GM19023 (cell line): ENCODE data around the gene CDK5RAP2.
"Not testable (repeated sequence)": the region's sequence is repeated elsewhere in the genome, so short reads cannot be mapped to it uniquely, and the experiment has no call there.

Experiments
- ATAC-seq: cut with Tn5 transposase; IDR thresholded peaks from one replicate; pipeline ENCODE4 v1.9.1; 2021; ENCODE audit warnings: mild to moderate bottlenecking, moderate library complexity; ENCODE audit not compliant: unreplicated experiment

Gene CDK5RAP2

DNA sequence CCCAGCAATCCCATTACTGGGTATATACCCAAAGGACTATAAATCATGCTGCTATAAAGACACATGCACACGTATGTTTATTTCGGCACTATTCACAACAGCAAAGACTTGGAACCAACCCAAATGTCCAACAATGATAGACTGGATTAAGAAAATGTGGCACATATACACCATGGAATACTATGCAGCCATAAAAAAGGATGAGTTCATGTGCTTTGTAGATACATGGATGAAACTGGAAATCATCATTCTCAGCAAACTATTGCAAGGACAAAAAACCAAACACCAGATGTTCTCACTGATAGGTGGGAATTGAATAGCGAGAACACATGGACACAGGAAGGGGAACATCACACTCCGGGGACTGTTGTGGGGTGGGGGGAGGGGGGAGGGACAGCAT, 64.0 kb downstream of the CDK5RAP2 start:
- not testable (repeated sequence) for ATAC-seq

DNA sequence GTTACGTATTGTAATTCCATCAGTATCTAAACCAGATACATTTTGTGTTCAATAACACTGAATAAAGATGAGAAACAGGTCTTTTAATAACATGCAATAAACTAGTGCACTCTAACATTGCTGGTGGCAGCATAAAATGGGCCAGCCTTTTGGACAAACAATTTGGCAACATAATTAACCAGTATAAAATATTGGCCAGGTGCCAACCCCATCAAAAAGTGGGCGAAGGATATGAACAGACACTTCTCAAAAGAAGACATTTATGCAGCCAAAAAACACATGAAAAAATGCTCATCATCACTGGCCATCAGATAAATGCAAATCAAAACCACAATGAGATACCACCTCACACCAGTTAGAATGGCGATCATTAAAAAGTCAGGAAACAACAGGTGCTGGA, 64.5 kb downstream of the CDK5RAP2 start:
- not testable (repeated sequence) for ATAC-seq

- no peak for ATAC-seq
Observed at GRCh38 chr9:120514405-120514804, 65.6 kb downstream of the CDK5RAP2 start.

GRCh38 chr9:120513825-120514396, 66.1 kb downstream of the CDK5RAP2 start:
- ATAC-seq, result no peak

DNA sequence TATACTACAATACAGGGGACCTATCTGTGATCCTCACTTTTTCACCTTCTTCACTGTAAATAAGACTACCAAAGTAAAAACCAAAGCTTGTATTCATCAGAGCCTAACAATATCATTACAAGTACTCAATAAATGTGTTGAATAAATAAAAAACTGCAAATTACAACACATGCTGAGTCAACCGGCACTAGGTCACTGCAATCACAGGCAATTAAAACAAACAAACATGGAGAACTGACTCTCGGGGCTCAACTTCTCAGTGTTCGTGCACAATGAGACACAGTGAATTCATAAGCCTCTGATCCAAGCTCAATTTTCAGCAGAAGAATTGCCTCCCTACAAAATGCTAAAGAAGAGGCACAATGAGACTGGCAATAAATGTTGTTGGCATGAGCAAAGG, 69.2 kb downstream of the CDK5RAP2 start:
- no peak for ATAC-seq

- ATAC-seq, result no peak
Observed at GRCh38 chr9:120507936-120508510, 71.9 kb downstream of the CDK5RAP2 start.

GRCh38 chr9:120505186-120505585, 74.8 kb downstream of the CDK5RAP2 start:
- no peak for ATAC-seq

- no peak for ATAC-seq
Observed at GRCh38 chr9:120500733-120501132, 79.2 kb downstream of the CDK5RAP2 start.

GRCh38 chr9:120497865-120498264, 82.1 kb downstream of the CDK5RAP2 start:
- ATAC-seq, result not testable (repeated sequence)

DNA sequence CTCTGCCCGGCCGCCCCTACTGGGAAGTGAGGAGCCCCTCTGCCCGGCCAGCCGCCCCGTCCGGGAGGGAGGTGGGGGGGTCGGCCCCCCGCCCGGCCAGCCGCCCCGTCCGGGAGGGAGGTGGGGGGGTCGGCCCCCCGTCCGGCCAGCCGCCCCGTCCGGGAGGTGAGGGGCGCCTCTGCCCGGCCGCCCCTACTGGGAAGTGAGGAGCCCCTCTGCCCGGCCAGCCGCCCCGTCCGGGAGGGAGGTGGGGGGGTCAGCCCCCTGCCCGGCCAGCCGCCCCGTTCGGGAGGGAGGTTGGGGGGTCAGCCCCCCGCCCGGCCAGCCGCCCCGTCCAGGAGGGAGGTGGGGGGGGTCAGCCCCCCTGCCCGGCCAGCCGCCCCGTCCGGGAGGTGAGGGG, 83.5 kb downstream of the CDK5RAP2 start:
- ATAC-seq, result not testable (repeated sequence)

GRCh38 chr9:120490888-120491595, 88.9 kb downstream of the CDK5RAP2 start:
- ATAC-seq, result peak; percentile 84

DNA sequence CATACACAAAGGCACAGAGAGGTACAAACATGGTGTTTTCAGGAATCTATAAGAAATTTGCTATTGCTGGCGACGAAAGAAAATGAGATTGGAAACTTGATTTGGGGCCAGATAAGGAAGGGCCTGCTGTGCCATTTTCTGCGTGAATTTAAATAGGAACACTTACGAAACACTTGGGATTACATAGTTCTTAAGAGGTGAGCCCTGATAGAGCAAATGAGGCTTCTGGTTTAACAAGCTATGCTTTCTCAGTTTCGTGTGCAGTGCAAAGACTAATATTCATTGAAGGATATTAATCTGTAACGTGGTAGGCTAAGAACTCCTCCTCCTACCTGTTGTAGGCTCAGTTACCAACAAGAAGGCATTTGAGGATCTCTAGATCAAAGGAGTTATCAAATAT, 93.1 kb downstream of the CDK5RAP2 start:
- ATAC-seq, result no peak

- no peak for ATAC-seq
Observed at GRCh38 chr9:120486347-120486746, 93.6 kb downstream of the CDK5RAP2 start.

- no peak for ATAC-seq
Observed at GRCh38 chr9:120485788-120486187, 94.2 kb downstream of the CDK5RAP2 start.

DNA sequence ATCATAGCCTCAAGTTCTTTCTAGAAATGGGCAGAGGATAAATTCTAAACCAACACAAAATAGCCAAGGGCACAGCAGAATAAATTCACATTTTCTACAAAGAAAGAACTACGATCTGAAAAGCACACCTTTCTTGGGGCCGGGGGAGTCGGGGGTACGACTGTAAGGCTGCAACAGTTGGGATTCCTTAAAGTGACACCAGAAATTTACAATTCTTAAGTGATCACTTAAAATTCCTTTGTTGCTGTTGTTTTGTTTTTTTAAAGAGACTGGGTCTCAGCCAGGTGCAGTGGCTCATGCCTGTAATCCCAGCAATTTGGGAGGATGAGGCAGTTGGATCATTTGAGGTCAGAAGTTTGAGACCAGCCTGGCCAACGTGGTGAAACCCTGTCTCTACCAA, 95.8 kb downstream of the CDK5RAP2 start:
- no peak for ATAC-seq

DNA sequence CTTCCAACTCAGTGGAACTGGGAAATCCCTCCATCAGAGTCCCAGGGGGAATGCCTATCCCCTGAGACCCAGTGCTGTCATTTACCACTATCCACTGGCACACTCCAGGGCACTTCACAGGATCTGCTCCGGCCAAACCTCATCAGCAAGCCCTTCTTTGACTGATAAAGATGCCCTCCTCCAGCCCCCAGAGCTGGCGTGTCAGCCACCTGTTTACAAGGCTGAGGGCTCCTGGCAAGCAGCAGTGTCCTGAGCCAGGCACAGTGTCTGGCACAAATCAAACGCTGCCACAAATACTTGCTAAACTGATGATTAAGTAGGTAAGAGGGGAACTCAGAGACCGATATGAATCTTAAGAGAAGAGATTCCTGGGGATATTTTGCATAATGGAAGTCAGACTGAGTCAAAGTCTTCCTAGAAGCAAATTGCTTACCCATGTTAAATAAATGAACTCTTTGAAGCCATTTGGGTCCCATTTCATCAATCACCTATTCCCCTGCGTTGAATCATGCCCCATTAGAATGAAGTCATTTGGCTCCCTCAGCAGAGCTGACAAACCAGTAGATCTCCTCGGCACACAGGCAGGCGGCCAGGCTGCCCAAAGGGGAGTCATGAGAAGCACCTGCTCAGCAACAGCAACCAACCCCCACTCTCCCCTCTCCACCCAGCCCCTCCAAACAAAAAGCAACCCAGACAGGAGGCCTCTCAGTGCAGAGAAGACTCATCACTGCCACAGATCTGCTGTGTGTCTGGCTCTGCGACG, 97.4 kb downstream of the CDK5RAP2 start:
- no peak for ATAC-seq

GRCh38 chr9:120481846-120482245, 98.1 kb downstream of the CDK5RAP2 start:
- ATAC-seq, result no peak

GRCh38 chr9:120481248-120481647, 98.7 kb downstream of the CDK5RAP2 start:
- ATAC-seq, result no peak

DNA sequence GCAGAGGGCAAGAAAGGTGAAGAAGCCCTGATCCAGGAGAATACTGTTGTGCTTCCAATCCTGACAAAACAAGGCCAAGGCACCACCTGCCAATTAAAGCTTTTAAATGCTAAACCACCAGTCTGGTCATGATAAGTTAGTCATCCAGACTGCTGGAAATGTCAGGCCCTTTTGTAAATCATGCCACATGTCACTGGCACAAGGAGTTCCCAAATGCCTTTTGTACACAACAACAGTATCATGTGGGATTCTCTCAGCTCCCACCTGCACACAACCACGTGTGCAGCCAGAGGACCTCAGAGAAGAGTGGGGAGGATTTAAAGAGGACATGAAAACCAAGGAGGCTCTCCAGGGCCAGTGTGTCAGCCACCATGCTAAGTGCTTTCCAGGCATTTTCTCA, 99.3 kb downstream of the CDK5RAP2 start:
- no peak for ATAC-seq

DNA sequence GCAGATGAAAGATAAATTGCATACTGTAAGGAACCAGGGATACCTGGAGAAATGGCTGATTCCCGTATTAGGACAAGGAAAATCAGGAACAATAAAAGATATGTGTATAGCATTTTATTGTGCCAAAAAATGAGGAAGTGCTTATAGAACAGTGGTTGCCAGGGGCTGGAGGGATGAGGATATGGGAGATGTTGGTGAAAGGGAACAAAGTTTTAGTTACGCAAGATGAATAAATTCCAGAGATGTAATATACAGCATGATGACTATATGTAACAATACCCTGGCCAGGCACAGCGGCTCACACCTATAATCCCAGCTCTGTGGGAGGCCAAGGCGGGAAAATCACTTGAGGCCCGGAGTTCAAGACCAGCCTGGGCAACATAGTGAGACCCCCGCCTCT, 101.8 kb downstream of the CDK5RAP2 start:
- no peak for ATAC-seq

DNA sequence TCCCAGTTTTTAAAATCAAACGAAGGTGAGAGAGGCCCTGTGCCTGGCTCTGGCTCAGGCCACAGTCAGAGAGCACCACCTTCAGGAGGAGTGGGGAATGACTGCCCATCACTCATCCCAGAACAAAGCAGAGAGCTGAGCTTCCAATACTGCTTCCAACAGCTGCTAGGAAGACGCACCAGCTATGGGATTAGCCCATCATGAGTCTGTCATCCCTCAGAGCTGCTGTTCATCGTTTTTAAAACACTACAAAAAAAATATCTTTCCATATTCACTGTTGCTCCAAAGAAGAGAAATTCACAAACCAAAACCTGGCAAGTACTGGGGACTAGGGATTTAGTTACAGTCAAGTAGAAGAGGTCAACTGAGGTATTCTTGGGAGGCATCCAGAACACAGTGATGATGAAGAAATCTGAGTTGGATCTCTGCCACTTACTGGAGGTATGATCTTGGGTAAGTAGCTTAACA, 102.4 kb downstream of the CDK5RAP2 start:
- ATAC-seq, result no peak

- no peak for ATAC-seq
Observed at GRCh38 chr9:120475341-120475740, 104.6 kb downstream of the CDK5RAP2 start.
